Sigmoid colon (tissue), 7 donors: ENCODE measurements around the gene PLAC9. TPM values are rescaled to one million over a fixed set of nuclear protein-coding genes. Genes with fewer than 3 reads are reported as not detected.

ENCODE experiments used
- DNase-seq: peaks from one replicate; pipeline ENCODE4 v3.0.0-alpha.2; 2019
- H3K27ac ChIP-seq, 4 donors: fragments of 200-600 bp; sonication (generic); one replicate each; pipeline ENCODE4 v1.5.1; 2016 to 2019; ENCODE audit warnings: mild to moderate bottlenecking in 1 of 4
- H3K27me3 ChIP-seq, 3 donors: fragments of 200-600 bp; sonication (generic); one replicate each; pipeline ENCODE4 v1.5.1; 2019; ENCODE audit warnings: mild to moderate bottlenecking in 1 of 3
- H3K36me3 ChIP-seq, 4 donors: fragments of 200-600 bp; sonication (generic); one replicate each; pipeline ENCODE4 v1.5.1; 2016 to 2019
- H3K4me1 ChIP-seq, 4 donors: fragments of 200-600 bp; sonication (generic); one replicate each; pipeline ENCODE4 v1.5.1; 2017 to 2019
- H3K4me3 ChIP-seq, 4 donors: fragments of 200-600 bp; sonication (generic); one replicate each; pipeline ENCODE4 v1.5.1; 2017 to 2019; ENCODE audit warnings: mild to moderate bottlenecking in 2 of 4, moderate library complexity in 1 of 4
- H3K9me3 ChIP-seq, 4 donors: fragments of 200-600 bp in 3 of 4; sonication (generic) in 3 of 4; one replicate each; pipeline versions ENCODE4 v1.5.1 to v1.6.1; 2013 to 2019
- EP300 ChIP-seq, 4 donors: sonication (generic); formaldehyde crosslinking; IDR thresholded peaks; one replicate each; pipeline ENCODE4 v1.6.1; 2017; ENCODE audit warnings: antibody characterized with exemption in 4 of 4
- POLR2A ChIP-seq, 2 donors: fragments of 450-650 bp; IDR thresholded peaks; one replicate each; pipeline ENCODE4 v1.6.1; 2016; ENCODE audit warnings: antibody characterized with exemption in 2 of 2, mild to moderate bottlenecking in 2 of 2, moderate library complexity in 2 of 2
- POLR2AphosphoS5 ChIP-seq, 4 donors: sonication (generic); formaldehyde crosslinking; IDR thresholded peaks; one replicate each; pipeline ENCODE4 v1.6.1; 2017; ENCODE audit warnings: antibody characterized with exemption in 4 of 4
- WGBS, 2 donors: extraction: QIAGEN DNeasy Blood & Tissue Kit; methylation state at CpG; one replicate each; pipeline ENCODE4 v1.1.7; 2013; 5-methylcytosine and 5-hydroxymethylcytosine counted together
- intact Hi-C: fragments of 100-400 bp; cut with DNase I; formaldehyde crosslinking; loops from one replicate; pipeline ENCODE4 v1.15.1; 2023
- polyA plus RNA-seq, 3 donors: library from polyadenylated mRNA; stranded (reverse); fragments of 200-250 nt; gene quantifications; one replicate each; pipeline ENCODE4 v1.2.3, GENCODE V29; 2013
- total RNA-seq, 4 donors: library from RNA; depleted of rRNA; stranded (reverse); fragments of >200 nt; gene quantifications; one replicate each; pipeline ENCODE4 v1.1.0, GENCODE V29; 2016
- TF ChIP-seq, protein P1 (sequence below), 4 experiments: fragments of 450-650 bp in 3 of 4; fragments of 200-600 bp in 1 of 4; IDR thresholded peaks; one replicate each; pipeline ENCODE4 v1.5.1; 2016 to 2019; ENCODE audit warnings: antibody characterized with exemption in 4 of 4, mild to moderate bottlenecking in 3 of 4, moderate library complexity in 2 of 4
- donor health status: healthy with polysubstance abuse.
- donor health status: Bipolar disorder and iron deficiency.
- donor health status: healthy.

PLAC9 gene
- total and polyA plus RNA-seq, 7 donors, result 1.2 to 23.4 (median 7.6) TPM

DNA sequence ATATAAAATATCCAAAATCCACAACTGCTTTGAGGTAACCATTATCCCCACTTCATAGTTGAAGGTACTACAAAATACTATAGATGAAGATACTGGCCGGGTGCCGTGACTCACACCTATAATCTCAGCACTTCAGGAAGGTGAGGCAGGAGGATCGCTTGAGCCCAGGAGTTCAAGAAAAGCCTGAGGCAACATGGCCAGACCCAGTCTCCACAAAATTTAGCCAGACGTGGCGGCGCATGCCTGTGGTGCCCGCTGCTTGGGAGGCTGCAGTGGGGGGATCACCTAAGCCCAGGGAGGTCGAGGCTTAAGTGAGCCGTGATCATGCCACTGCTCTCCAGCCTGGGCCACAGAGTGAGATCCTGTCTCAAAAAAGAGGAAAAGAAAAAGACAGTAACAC lies 32.4 kb upstream of the PLAC9 start:
- no peak overlapping the region for H3K27ac ChIP-seq
- H3K4me3 ChIP-seq, result no peak overlapping the region
- intact Hi-C loops, result no loop called here
- H3K9me3 ChIP-seq, result no peaks in the 10 kb centered on the region
- WGBS, 2 donors, result 94 to 95% methylated on average over 9 of the region's 9 CpGs
- H3K4me1 ChIP-seq, result no peaks in the 10 kb centered on the region
- no peaks in the 10 kb centered on the region for H3K36me3 ChIP-seq
- no peak for TF ChIP-seq EP300 (IDR thresholded peaks at IDR 0.05)
- TF ChIP-seq POLR2A (IDR thresholded peaks at IDR 0.05), result no peak
- TF ChIP-seq, protein P1, sequence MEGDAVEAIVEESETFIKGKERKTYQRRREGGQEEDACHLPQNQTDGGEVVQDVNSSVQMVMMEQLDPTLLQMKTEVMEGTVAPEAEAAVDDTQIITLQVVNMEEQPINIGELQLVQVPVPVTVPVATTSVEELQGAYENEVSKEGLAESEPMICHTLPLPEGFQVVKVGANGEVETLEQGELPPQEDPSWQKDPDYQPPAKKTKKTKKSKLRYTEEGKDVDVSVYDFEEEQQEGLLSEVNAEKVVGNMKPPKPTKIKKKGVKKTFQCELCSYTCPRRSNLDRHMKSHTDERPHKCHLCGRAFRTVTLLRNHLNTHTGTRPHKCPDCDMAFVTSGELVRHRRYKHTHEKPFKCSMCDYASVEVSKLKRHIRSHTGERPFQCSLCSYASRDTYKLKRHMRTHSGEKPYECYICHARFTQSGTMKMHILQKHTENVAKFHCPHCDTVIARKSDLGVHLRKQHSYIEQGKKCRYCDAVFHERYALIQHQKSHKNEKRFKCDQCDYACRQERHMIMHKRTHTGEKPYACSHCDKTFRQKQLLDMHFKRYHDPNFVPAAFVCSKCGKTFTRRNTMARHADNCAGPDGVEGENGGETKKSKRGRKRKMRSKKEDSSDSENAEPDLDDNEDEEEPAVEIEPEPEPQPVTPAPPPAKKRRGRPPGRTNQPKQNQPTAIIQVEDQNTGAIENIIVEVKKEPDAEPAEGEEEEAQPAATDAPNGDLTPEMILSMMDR (IDR thresholded peaks at IDR 0.05), result no peak
- TF ChIP-seq POLR2AphosphoS5 (IDR thresholded peaks at IDR 0.05), result no peak
- no peaks in the 10 kb centered on the region for H3K27me3 ChIP-seq
- no peak for DNase-seq

DNA sequence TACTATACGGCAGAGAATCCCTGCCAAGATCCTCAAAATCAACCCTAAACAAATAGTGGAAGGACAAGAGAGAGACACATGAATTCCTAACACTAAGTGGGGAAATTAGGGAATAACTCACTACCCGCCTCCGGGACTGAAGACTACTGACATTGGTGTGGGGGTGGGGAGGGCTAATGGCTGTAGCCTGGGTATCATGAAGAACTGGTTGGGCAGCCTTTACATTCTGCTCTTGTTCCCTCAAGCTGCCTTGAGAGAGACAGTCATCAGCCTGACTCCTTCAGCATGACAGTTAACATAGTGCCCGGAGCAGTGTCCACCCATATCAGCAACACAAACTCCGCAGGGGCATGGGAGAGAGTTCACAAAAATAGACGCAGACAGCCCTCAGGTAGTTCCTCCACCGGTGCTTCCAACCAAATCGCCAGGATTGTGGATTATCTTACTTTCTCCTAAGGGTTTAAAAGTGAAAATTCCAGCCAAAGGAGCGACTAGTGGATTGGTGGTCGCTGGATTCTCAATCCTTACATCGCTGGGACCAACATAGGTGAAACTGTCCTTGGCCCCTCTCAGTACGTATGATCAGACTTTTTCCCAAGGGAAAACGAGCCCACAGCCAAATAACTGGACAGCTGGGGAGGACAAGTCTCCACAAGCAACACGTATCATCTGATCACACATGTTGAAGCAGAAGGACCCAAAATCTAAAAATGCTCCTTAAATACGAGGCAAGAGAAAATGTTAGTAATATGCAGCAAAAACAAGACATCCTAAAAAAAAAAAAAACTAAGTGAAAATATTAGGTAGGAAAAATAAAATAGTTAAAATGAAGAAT lies 31.5 kb upstream of the PLAC9 start:
- Histone ChIP-seq H3K4me3 (no peak overlapping the region), H3K36me3 (no peaks in the 10 kb centered on the region), H3K27me3 (no peaks in the 10 kb centered on the region), H3K4me1 (no peaks in the 10 kb centered on the region), H3K27ac (no peak overlapping the region), H3K9me3 (no peaks in the 10 kb centered on the region)
- WGBS, 2 donors, result 82 to 85% methylated on average over 15 of the region's 15 CpGs
- intact Hi-C loops, result no loop called here
- no peak for DNase-seq
- no peak for TF ChIP-seq POLR2AphosphoS5 (IDR thresholded peaks at IDR 0.05)
- TF ChIP-seq, protein P1 (IDR thresholded peaks at IDR 0.05), result no peak
- TF ChIP-seq EP300 (IDR thresholded peaks at IDR 0.05), result no peak
- TF ChIP-seq POLR2A (IDR thresholded peaks at IDR 0.05), result no peak

DNA sequence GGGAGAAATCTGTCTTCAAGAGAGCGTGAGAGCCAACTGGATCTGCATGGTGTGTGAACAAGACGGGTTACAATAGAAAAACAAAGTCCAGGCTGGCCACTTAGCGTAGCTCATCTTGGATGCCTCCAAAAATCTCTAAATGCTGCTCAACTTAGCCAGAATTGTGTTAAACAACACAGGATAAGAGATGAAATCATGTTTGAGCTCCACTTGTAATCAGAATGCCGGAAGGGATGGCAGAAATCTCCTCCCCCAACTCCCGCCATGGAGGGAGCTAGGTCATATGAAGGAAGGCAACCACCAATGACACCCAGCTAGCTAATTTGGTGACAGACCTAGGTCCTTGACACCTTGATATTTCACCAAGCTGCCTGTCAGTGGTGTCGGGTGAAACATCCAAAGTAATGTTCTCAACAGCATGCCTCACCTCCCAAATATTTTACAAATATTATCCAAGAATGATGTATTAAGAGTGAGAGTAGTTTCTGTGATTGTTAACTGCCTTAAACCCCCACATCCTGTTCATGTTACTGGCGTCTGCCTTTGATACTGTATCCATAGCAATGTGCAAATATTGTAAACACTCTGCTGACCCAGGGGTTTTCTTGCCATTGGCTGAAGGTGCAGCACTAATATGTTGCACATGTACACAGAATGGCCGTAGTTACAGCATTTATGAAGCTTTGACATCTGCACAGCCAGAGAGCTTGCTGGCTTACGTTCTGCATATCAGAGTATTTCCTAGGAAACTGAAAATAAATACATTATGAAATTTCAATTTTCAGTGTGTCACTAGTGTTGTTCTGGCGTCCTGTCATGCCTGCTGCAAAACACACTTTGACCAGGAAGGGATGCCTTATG lies 28.2 kb upstream of the PLAC9 start:
- H3K36me3 ChIP-seq, result no peaks in the 10 kb centered on the region
- H3K4me3 ChIP-seq, result no peak overlapping the region
- 35 to 48% methylated on average over 10 of the region's 10 CpGs for WGBS, 2 donors
- H3K9me3 ChIP-seq, result peaks cover 0 to 15% (median 8%) of the 10 kb centered on the region in 4 donors
- no peak for DNase-seq
- H3K27ac ChIP-seq, result peak overlapping the region in 3 of 4 donors; percentile 38 to 56 (median 42)
- H3K4me1 ChIP-seq, result no peaks in the 10 kb centered on the region
- H3K27me3 ChIP-seq, result no peaks in the 10 kb centered on the region
- TF ChIP-seq, protein P1 (IDR thresholded peaks at IDR 0.05), result no peak
- peak in 1 of 4 donors; percentile 25 for TF ChIP-seq POLR2AphosphoS5 (IDR thresholded peaks at IDR 0.05)
- no peak for TF ChIP-seq POLR2A (IDR thresholded peaks at IDR 0.05)
- TF ChIP-seq EP300 (IDR thresholded peaks at IDR 0.05), result no peak
- intact Hi-C loops, result no loop called here

DNA sequence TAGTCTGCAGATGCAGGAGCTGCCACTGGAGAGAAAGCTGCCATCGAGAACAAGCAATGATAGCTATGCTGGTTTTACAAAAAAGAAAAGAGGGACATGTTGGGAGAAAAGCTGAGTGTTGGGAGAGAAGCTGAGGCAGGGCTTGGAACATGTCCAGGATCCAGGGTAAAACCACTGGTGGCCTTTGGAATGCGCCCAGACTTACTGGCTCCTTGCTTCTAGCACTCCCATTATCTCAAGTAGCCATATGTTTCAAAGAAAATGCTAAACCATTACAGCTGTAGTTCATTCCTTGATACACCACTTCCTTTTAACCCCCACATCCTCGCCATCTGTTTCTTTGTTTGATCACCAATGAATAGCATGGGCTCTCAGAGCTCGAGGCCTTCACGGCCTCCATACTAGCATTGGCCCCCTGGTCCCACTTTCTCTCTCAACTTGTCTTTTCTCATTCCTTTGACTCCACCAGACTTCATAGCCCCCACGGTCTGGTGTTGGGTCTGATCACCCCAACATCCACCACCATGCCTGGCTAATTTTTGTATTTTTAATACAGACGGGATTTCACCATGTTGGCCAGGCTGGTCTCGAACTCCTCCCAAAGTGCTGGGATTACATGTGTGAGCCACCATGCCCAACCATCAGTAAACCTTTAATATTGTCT lies 23.8 kb upstream of the PLAC9 start:
- Histone ChIP-seq H3K4me1 (no peaks in the 10 kb centered on the region), H3K27ac (no peak overlapping the region), H3K9me3 (peaks cover 0 to 19% (median 10%) of the 10 kb centered on the region in 4 donors), H3K36me3 (no peaks in the 10 kb centered on the region), H3K4me3 (no peak overlapping the region), H3K27me3 (no peaks in the 10 kb centered on the region)
- 81 to 90% methylated on average over 8 of the region's 8 CpGs for WGBS, 2 donors
- intact Hi-C loops, result no loop called here
- DNase-seq, result no peak
- TF ChIP-seq EP300 (IDR thresholded peaks at IDR 0.05), result no peak
- no peak for TF ChIP-seq POLR2AphosphoS5 (IDR thresholded peaks at IDR 0.05)
- TF ChIP-seq, protein P1 (IDR thresholded peaks at IDR 0.05), result no peak
- TF ChIP-seq POLR2A (IDR thresholded peaks at IDR 0.05), result no peak
